ENCODE results near the gene POLR1E.
"Not testable (repeated sequence)": the region's sequence is repeated elsewhere in the genome, so short reads cannot be mapped to it uniquely, and the experiment has no call there.

Gene POLR1E

DNA sequence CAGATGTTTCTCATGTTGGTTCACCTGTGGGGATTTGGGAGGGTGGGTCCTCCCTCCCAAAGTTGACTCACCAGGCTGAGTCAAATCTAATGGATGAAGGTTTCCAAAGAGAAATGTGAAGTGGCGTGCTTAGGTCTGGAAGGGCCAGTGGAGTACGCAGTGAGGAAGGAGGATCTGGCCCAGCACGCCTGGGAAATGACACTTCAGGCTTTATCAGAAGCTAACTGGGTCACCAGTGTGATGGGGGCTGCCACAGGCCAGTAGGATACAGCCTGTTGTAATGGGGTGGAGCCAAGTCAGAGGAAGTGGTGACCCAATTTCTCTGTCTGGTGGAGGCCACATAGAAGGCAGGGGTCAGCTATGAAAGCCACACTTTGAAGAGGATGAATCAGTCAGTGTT lies 18.0 kb downstream of the POLR1E start:
- no peaks in the 10 kb centered on the region for H3K27me3 Mint-ChIP-seq
- H3K9me3 Mint-ChIP-seq = no peaks in the 10 kb centered on the region
- no peak for ATAC-seq (replicated peaks)
- no peak overlapping the region for H3K4me3 Mint-ChIP-seq
- peaks cover 52 to 70% of the 10 kb centered on the region in 2 donors for H3K36me3 Mint-ChIP-seq
- DNase-seq = no peak
- peak overlapping the region; percentile 76 for H3K27ac Mint-ChIP-seq
- H3K4me1 Mint-ChIP-seq = peaks cover 11 to 26% of the 10 kb centered on the region in 2 donors

DNA sequence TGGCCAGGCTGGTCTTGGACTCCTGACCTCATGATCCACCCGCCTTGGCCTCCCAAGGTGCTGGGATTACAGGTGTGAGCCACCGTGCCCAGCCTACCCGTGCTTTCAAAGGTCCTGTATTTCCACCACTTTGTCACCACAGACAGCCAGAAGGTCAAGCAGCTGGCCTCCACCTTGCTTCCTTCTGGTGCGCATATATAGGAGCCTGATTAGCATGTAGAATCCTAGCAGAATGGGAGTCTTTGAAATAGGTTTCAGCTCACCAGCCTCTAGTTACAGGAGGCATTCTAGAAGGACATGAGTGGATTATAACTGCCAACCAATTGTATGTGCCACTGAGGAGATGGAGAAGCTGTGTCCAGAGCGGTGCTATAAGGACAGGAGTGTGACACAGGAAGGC lies 18.9 kb downstream of the POLR1E start:
- DNase-seq = no peak
- Mint-ChIP-seq H3K4me1 (peaks cover 13 to 30% of the 10 kb centered on the region in 2 donors), H3K4me3 (no peak overlapping the region), H3K36me3 (peaks cover 50 to 73% of the 10 kb centered on the region in 2 donors), H3K27ac (no peak overlapping the region), H3K9me3 (no peaks in the 10 kb centered on the region), H3K27me3 (no peaks in the 10 kb centered on the region)
- ATAC-seq (replicated peaks) = no peak

DNA sequence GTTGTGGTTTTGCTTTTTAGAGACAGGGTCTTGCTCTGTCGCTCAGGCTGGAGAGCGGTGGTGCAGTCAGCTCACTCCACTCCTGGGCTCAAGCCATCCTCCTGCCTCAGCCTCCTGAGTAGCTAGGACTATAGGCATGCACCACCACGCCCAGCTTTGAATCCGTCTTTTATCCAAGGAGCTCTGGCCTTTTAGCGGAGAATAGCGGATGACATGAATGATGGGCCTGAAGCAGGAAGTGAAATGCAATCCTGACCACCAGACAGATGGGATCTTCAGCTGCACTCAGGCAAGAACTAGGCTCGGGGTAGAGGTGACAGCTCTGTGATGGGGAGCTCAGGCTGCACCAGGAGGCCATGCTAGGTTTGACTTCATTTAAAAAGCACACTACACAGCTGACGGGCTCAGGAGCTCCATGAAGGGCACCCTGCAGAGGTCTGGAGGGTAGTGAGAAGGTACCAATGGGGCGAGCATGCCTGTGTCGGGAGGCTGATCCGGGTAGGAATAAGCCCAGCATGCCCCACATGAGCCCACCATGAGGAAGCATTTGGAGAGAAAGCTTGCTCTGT lies 21.9 kb downstream of the POLR1E start:
- ATAC-seq (replicated peaks) (no peak), DNase-seq (no peak)
- Mint-ChIP-seq H3K27ac (peak overlapping the region; percentile 78), H3K9me3 (no peaks in the 10 kb centered on the region), H3K27me3 (no peaks in the 10 kb centered on the region), H3K4me1 (peaks cover 17 to 34% of the 10 kb centered on the region in 2 donors), H3K36me3 (peaks cover 37 to 52% of the 10 kb centered on the region in 2 donors), H3K4me3 (no peak overlapping the region)

GRCh38 chr9:37508135-37508833 lies 22.5 kb downstream of the POLR1E start:
- Mint-ChIP-seq H3K36me3 (peaks cover 31 to 50% of the 10 kb centered on the region in 2 donors), H3K27me3 (no peaks in the 10 kb centered on the region), H3K4me1 (peaks cover 17 to 34% of the 10 kb centered on the region in 2 donors), H3K9me3 (no peaks in the 10 kb centered on the region), H3K4me3 (no peak overlapping the region), H3K27ac (peak overlapping the region; percentile 78)
- ATAC-seq (replicated peaks) (no peak), DNase-seq (no peak)

DNA sequence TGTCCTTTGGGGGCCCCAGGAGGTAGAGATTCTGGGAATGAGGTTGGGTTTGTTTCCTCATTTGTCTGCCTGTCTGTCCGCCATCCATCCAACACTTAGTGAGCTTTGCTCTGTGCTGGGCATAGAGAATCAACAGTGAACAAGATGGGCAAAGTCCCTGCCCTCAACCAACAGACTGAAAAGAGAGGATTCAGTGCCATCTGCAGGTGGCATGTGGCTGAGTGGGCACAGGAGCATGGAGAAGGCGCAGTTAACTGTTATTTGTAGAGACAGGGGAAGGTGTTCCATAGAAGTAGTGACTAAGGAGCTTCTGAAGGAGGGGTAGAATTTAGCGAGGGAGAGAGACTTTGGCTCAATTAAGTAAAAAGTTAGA lies 23.1 kb downstream of the POLR1E start:
- ATAC-seq (replicated peaks) (peak in 1 of 2 donors; percentile 12), DNase-seq (no peak)
- Mint-ChIP-seq H3K27me3 (no peaks in the 10 kb centered on the region), H3K27ac (peak overlapping the region; percentile 59), H3K9me3 (no peaks in the 10 kb centered on the region), H3K4me3 (no peak overlapping the region), H3K4me1 (peaks cover 14 to 34% of the 10 kb centered on the region in 2 donors), H3K36me3 (peaks cover 27 to 46% of the 10 kb centered on the region in 2 donors)

- Mint-ChIP-seq H3K27ac (peak overlapping the region; percentile 9), H3K9me3 (no peaks in the 10 kb centered on the region), H3K27me3 (no peaks in the 10 kb centered on the region), H3K4me3 (no peak overlapping the region), H3K4me1 (peaks cover 14 to 34% of the 10 kb centered on the region in 2 donors), H3K36me3 (peaks cover 30 to 48% of the 10 kb centered on the region in 2 donors)
- no peak for ATAC-seq (replicated peaks)
- no peak for DNase-seq
These were observed 23.8 kb downstream of the POLR1E start for GRCh38 chr9:37509536-37509935.

- not testable (repeated sequence) for H3K9me3 Mint-ChIP-seq; H3K4me3 Mint-ChIP-seq; ATAC-seq (replicated peaks); H3K27me3 Mint-ChIP-seq; DNase-seq
- Mint-ChIP-seq H3K27ac (peak overlapping the region; percentile 51), H3K36me3 (peaks cover 33 to 49% of the 10 kb centered on the region in 2 donors), H3K4me1 (peaks cover 17 to 34% of the 10 kb centered on the region in 2 donors)
These were observed 24.3 kb downstream of the POLR1E start for GRCh38 chr9:37510053-37510452.

GRCh38 chr9:37511016-37512010 lies 25.6 kb downstream of the POLR1E start:
- no peak for DNase-seq
- Mint-ChIP-seq H3K36me3 (peaks cover 36 to 58% of the 10 kb centered on the region in 2 donors), H3K27me3 (no peaks in the 10 kb centered on the region), H3K9me3 (no peaks in the 10 kb centered on the region), H3K4me1 (peaks cover 17 to 34% of the 10 kb centered on the region in 2 donors), H3K4me3 (peak overlapping the region in 1 of 2 donors; percentile 7), H3K27ac (peak overlapping the region; percentile 70)
- ATAC-seq (replicated peaks) = peak; percentile 72 to 73

DNA sequence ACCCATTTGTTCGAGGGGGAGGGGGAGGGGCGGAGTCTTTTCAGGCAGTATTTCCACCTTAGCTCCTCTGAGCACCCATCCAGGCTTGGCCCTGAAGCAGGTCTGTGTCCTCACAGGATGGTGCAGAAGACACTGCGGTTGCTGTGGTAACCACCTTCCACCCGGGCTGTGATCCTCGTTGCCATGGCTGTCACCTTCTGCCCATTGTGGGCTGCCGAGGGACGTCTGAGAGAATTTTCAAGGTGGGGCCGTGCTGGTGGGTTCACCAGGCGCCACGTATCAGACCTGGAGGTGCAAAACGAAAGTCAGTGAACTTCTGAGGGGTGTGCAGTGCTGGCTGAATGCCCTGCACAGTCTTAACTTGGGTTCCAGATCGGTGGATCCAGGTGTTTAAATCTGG lies 26.7 kb downstream of the POLR1E start:
- H3K9me3 Mint-ChIP-seq = no peaks in the 10 kb centered on the region
- peak overlapping the region; percentile 70 for H3K27ac Mint-ChIP-seq
- peaks cover 35 to 49% of the 10 kb centered on the region in 2 donors for H3K36me3 Mint-ChIP-seq
- DNase-seq (no peak), ATAC-seq (replicated peaks) (no peak)
- no peak overlapping the region for H3K4me3 Mint-ChIP-seq
- peaks cover 13 to 25% of the 10 kb centered on the region in 2 donors for H3K4me1 Mint-ChIP-seq
- H3K27me3 Mint-ChIP-seq = no peaks in the 10 kb centered on the region

- not testable (repeated sequence) for H3K4me1 Mint-ChIP-seq; H3K4me3 Mint-ChIP-seq; H3K9me3 Mint-ChIP-seq; H3K27me3 Mint-ChIP-seq; DNase-seq; ATAC-seq (replicated peaks); H3K27ac Mint-ChIP-seq
- peaks cover 42 to 52% of the 10 kb centered on the region in 2 donors for H3K36me3 Mint-ChIP-seq
These were observed 28.7 kb downstream of the POLR1E start for GRCh38 chr9:37514415-37514814.

DNA sequence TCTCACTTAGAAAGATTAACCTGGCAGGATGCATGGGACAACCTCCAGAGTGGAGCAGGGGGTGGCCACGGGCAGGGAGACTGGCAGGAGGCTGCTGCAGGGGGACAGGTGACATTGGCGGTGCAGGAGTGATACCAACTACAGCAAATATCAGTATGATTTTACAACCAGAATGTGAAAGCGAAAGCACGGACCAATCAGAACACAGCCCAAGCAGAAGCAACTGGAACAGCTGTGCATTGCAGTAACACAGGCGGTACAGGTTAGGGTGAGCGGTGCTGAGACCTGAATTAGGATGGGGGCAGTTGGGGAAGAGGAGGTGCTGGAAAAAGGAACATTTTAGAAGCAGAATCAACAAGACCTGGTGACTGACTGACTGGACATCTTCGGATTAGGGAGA lies 29.3 kb downstream of the POLR1E start:
- Mint-ChIP-seq H3K27ac (no peak overlapping the region), H3K36me3 (peaks cover 41 to 53% of the 10 kb centered on the region in 2 donors), H3K4me1 (peaks cover 8 to 9% of the 10 kb centered on the region in 2 donors), H3K9me3 (peaks cover 0 to 2% of the 10 kb centered on the region in 2 donors), H3K4me3 (no peak overlapping the region), H3K27me3 (no peaks in the 10 kb centered on the region)
- DNase-seq (no peak), ATAC-seq (replicated peaks) (no peak)

GRCh38 chr9:37515620-37516258 lies 30.0 kb downstream of the POLR1E start:
- no peak for DNase-seq
- no peak overlapping the region for H3K27ac Mint-ChIP-seq
- ATAC-seq (replicated peaks) = no peak
- H3K4me1 Mint-ChIP-seq = peaks cover 8 to 9% of the 10 kb centered on the region in 2 donors
- peaks cover 0 to 2% of the 10 kb centered on the region in 2 donors for H3K9me3 Mint-ChIP-seq
- H3K4me3 Mint-ChIP-seq = no peak overlapping the region
- H3K36me3 Mint-ChIP-seq = peaks cover 45 to 60% of the 10 kb centered on the region in 2 donors
- H3K27me3 Mint-ChIP-seq = no peaks in the 10 kb centered on the region

- H3K27me3 Mint-ChIP-seq = no peaks in the 10 kb centered on the region
- peaks cover 46 to 68% of the 10 kb centered on the region in 2 donors for H3K36me3 Mint-ChIP-seq
- ATAC-seq (replicated peaks) (no peak), DNase-seq (no peak)
- no peak overlapping the region for H3K4me3 Mint-ChIP-seq
- peaks cover 0 to 3% of the 10 kb centered on the region in 2 donors for H3K4me1 Mint-ChIP-seq
- peaks cover 0 to 2% of the 10 kb centered on the region in 2 donors for H3K9me3 Mint-ChIP-seq
- no peak overlapping the region for H3K27ac Mint-ChIP-seq
These were observed 32.2 kb downstream of the POLR1E start for GRCh38 chr9:37517923-37518322.

DNA sequence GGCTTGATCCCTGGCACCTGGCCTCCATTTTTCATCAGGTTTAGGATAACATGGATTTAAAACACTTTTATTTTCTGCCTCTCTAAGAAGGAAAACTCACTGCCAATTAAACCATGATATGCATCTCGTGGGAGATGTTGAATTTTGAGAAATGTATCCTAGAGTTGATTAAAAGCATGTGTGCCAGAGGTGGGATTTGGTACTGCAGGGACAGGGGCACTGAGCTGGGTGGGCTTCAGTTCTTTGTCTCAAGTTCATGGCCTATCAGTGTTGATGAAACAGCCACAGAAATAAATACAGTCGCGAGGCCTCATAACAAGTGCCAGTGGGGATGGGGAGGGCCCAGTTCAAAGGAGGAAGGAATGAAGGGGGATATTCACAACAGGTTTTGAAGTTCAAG lies 34.9 kb downstream of the POLR1E start:
- Mint-ChIP-seq H3K27me3 (no peaks in the 10 kb centered on the region), H3K9me3 (peaks cover 0 to 2% of the 10 kb centered on the region in 2 donors), H3K4me1 (no peaks in the 10 kb centered on the region), H3K36me3 (peaks cover 52 to 72% of the 10 kb centered on the region in 2 donors), H3K27ac (no peak overlapping the region), H3K4me3 (no peak overlapping the region)
- no peak for DNase-seq
- no peak for ATAC-seq (replicated peaks)
